Immature natural killer cell (primary cell): ENCODE results near the gene ADAMTS16. TPM values are rescaled to one million over a fixed set of nuclear protein-coding genes. Genes with fewer than 3 reads are reported as not detected.

Source experiments
- DNase-seq, 3 donors: peaks; one replicate each; pipeline ENCODE4 v3.0.0; 2022; ENCODE audit warnings: mixed read lengths in 1 of 3
- H3K27ac Mint-ChIP-seq, 6 donors: one replicate each; pipeline ENCODE4 v1.8.0; 2020; ENCODE audit warnings: mixed read lengths in 6 of 6, mild to moderate bottlenecking in 5 of 6, inconsistent platforms in 4 of 6, moderate library complexity in 3 of 6
- H3K27me3 Mint-ChIP-seq, 3 donors: one replicate each; pipeline ENCODE4 v1.8.0; 2020 to 2021; ENCODE audit warnings: low read depth in 3 of 3, mild to moderate bottlenecking in 3 of 3, mixed read lengths in 3 of 3, moderate library complexity in 3 of 3, inconsistent platforms in 1 of 3
- H3K36me3 Mint-ChIP-seq, 3 donors: one replicate each; pipeline ENCODE4 v1.8.0; 2020; ENCODE audit warnings: mixed read lengths in 3 of 3, inconsistent platforms in 2 of 3, mild to moderate bottlenecking in 2 of 3
- H3K4me1 Mint-ChIP-seq, 2 donors: one replicate each; pipeline ENCODE4 v1.8.0; 2020; ENCODE audit warnings: inconsistent platforms in 2 of 2, mild to moderate bottlenecking in 2 of 2, mixed read lengths in 2 of 2, moderate library complexity in 1 of 2
- H3K4me3 Mint-ChIP-seq, 5 donors: one replicate each; pipeline ENCODE4 v1.8.0; 2020; ENCODE audit warnings: mild to moderate bottlenecking in 5 of 5, mixed read lengths in 5 of 5, inconsistent platforms in 3 of 5, moderate library complexity in 3 of 5
- H3K9me3 Mint-ChIP-seq, 6 donors: one replicate each; pipeline ENCODE4 v1.8.0; 2020; ENCODE audit warnings: mild to moderate bottlenecking in 6 of 6, mixed read lengths in 6 of 6, inconsistent platforms in 4 of 6, moderate library complexity in 3 of 6
- polyA plus RNA-seq, 3 donors: library from polyadenylated mRNA; unstranded; fragments of 300-500 nt; fragmentation: Illumina TruSeq; gene quantifications; one replicate each; pipeline ENCODE4 v1.2.3, GENCODE V29; 2021

The ADAMTS16 gene
- polyA plus RNA-seq, 3 donors from 2014 or later: not detected

DNA sequence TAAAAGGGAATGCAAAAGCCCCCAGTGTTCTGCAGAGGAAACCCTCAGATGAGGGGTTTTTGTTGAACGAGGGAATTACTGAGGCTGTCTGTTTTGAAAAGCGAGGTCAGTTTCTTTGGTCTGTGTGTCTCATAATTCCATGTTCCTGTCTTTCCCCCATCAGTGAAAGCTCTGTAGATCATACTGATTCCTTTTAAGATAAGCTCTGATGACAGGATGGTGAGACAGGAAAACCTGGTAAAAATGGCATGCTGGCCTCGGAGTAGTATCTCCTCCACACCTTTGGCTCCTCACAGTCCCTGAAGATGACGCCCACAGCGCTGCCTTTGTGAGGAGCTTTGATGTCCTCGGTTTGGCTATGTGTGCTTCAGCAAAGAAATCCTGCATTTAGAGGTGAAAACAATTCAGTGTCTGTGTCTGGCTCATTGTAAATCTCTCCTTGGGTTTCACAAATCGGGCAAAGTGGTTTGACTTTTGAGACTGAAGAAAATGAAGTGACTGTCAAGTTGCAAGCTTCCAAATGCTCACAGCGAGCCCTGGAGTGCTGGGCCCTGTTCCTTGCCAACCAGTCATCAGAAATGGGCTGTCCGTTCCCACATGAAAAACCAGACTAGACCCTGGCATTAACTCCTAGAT lies 157.4 kb downstream of the ADAMTS16 start:
- Mint-ChIP-seq H3K4me3 (no peak overlapping the region), H3K4me1 (no peaks in the 10 kb centered on the region), H3K9me3 (peaks cover 10 to 32% (median 13%) of the 10 kb centered on the region in 6 donors), H3K27me3 (peaks cover 3 to 5% (median 5%) of the 10 kb centered on the region in 3 donors), H3K36me3 (no peaks in the 10 kb centered on the region), H3K27ac (no peak overlapping the region)
- no peak for DNase-seq

DNA sequence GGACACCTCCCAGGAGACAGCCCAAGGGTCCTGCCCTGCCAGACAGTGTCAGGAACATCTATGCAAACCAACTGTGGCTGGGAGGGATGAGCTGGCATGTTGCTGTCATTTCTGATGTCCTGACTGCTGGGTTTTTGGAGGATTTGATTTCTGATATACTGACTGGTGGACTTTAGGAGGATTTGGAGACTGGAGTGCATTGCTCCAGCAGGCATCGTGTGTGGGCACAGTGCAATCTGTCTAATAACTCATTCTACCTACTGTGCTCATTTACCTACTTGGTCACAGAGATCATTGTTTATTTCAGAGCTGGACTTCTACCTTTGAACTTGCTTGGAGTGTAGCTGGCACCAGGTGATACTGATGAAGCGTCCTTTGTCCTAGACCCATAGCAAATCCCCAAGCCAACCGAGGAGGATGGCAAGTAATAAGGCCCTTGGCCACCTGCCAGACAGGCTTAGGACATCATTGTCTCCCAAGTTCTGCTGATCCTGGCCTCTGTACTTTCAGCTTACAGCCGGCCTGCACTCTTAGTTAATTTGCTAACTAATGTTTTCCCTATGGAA lies 158.0 kb downstream of the ADAMTS16 start:
- DNase-seq: no peak
- no peak overlapping the region for H3K27ac Mint-ChIP-seq
- no peaks in the 10 kb centered on the region for H3K4me1 Mint-ChIP-seq
- H3K4me3 Mint-ChIP-seq: no peak overlapping the region
- H3K27me3 Mint-ChIP-seq: peaks cover 3 to 5% (median 5%) of the 10 kb centered on the region in 3 donors
- peaks cover 7 to 26% (median 13%) of the 10 kb centered on the region in 6 donors for H3K9me3 Mint-ChIP-seq
- H3K36me3 Mint-ChIP-seq: no peaks in the 10 kb centered on the region

DNA sequence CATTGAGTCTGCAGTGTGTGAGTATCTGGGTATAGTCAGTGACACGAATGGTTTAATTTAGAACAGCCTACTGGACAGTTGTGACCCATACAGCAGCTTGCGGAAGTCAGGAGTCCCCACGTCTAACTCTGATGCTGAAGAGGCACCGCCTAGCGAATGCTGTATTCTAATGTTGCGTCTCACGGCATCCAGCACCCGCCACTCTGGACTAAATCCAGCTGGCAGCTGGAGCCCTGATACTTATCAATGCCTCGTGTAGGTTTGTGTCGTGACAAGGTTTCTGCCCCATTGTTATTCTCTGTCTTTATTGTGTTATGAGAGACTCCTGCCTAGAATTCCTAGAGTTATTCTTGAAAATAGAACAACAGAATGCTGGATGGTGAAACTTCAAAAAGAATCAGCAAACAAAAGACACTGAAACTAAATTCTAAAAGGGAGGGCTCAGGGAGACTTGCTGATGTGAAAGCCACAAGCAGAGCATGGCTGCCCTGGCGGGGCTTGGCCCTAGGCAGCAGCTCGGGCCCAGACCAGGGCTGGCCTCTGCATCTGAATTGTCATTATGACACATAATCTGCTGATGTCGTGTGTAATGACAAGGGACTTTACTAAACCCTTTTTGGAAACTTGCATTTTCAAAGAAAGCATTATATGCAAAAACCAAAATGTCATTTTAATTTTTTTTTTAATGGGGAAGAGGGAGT lies 158.9 kb downstream of the ADAMTS16 start:
- DNase-seq: no peak
- H3K4me3 Mint-ChIP-seq: no peak overlapping the region
- peaks cover 6 to 26% (median 13%) of the 10 kb centered on the region in 6 donors for H3K9me3 Mint-ChIP-seq
- no peaks in the 10 kb centered on the region for H3K4me1 Mint-ChIP-seq
- peaks cover 3 to 5% (median 3%) of the 10 kb centered on the region in 3 donors for H3K27me3 Mint-ChIP-seq
- no peaks in the 10 kb centered on the region for H3K36me3 Mint-ChIP-seq
- no peak overlapping the region for H3K27ac Mint-ChIP-seq

DNA sequence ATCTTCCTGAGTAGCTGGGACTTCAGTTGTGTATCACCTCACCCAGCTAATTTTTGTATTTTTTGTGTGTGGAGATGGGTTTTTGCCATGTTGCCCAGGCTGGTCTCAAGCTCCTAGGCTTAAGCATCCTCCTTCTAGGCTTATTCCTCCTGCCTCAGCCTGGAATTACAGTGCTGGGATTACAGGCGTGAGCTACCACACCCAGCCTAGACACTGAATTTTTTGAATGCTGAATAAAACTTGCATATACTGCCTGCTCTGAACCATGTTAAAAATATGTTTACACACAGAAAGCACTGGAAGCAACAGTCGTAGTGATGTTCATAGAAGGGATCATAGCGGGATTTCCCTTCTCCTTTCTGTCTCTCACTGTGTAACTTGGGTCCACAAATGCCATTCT lies 161.0 kb downstream of the ADAMTS16 start:
- Mint-ChIP-seq H3K9me3 (peaks cover 7 to 27% (median 12%) of the 10 kb centered on the region in 6 donors), H3K27me3 (peaks cover 0 to 6% (median 3%) of the 10 kb centered on the region in 3 donors), H3K4me1 (no peaks in the 10 kb centered on the region), H3K27ac (no peak overlapping the region), H3K4me3 (no peak overlapping the region), H3K36me3 (no peaks in the 10 kb centered on the region)
- DNase-seq: no peak

DNA sequence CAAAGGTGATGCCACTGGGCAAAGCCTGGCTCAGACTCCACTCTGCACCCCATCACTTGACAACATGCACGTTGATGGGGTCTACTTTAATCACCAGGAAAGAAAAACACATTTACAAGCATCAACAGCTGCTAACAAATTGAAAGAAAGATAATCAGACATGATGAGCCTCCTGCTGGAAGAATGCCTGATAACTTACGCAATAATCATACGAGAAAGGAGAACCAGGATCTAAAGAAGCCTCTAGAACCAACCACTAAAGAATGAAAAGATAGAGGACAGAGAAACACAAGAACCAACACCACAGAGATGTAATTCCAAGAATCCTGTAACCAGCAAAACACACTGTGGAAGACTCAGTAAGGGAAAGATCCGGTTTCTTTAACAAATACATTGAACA lies 162.1 kb downstream of the ADAMTS16 start:
- DNase-seq: no peak
- Mint-ChIP-seq H3K4me1 (no peaks in the 10 kb centered on the region), H3K27ac (no peak overlapping the region), H3K36me3 (no peaks in the 10 kb centered on the region), H3K4me3 (no peak overlapping the region), H3K9me3 (peaks cover 8 to 25% (median 12%) of the 10 kb centered on the region in 6 donors), H3K27me3 (peaks cover 0 to 2% (median 2%) of the 10 kb centered on the region in 3 donors)

DNA sequence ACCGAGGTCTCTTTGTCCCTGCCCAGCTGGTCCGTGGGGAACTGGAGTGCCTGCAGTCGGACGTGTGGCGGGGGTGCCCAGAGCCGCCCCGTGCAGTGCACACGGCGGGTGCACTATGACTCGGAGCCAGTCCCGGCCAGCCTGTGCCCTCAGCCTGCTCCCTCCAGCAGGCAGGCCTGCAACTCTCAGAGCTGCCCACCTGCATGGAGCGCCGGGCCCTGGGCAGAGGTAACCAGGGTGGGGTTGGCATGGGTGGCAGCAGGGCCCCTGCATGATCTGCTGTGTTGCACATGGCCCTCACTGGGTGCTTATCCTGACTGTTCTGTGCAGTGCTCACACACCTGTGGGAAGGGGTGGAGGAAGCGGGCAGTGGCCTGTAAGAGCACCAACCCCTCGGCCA lies 163.1 kb downstream of the ADAMTS16 start:
- Mint-ChIP-seq H3K27me3 (peaks cover 0 to 2% (median 2%) of the 10 kb centered on the region in 3 donors), H3K9me3 (peaks cover 8 to 25% (median 12%) of the 10 kb centered on the region in 6 donors), H3K4me1 (no peaks in the 10 kb centered on the region), H3K4me3 (no peak overlapping the region), H3K36me3 (no peaks in the 10 kb centered on the region), H3K27ac (no peak overlapping the region)
- no peak for DNase-seq

DNA sequence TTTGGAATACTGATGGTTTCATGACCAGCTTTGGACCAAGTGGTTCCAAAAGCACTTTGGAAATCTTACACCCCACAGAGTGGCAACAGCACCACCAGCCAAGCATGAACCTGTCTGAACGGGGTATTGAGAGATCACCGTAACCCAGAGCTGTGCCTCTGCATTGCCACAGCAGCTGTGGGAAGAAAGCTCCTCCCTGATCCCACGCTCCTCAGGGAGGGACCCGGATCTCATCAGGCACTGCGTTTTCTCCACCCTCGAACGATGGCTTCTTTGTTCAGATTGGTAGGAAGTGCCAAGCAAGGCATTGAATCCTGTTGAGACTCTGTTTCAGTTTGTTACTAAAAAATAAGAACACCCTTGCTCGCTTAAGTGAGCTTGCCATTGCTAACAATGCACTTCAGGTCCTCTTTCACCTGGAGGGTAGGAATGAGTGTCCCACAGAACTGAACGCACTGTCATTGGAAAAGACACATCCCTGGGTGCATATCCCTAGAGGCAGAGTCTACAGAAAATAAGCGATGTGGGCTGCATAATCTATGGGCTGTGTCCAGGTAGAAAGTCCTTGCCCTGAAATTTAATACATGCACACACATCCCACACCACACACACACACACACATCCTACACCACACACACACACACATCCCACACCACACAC lies 164.4 kb downstream of the ADAMTS16 start:
- Mint-ChIP-seq H3K27me3 (peaks cover 0 to 2% (median 2%) of the 10 kb centered on the region in 3 donors), H3K27ac (no peak overlapping the region), H3K4me3 (no peak overlapping the region), H3K36me3 (no peaks in the 10 kb centered on the region), H3K4me1 (no peaks in the 10 kb centered on the region), H3K9me3 (peaks cover 6 to 19% (median 12%) of the 10 kb centered on the region in 6 donors)
- DNase-seq: no peak

DNA sequence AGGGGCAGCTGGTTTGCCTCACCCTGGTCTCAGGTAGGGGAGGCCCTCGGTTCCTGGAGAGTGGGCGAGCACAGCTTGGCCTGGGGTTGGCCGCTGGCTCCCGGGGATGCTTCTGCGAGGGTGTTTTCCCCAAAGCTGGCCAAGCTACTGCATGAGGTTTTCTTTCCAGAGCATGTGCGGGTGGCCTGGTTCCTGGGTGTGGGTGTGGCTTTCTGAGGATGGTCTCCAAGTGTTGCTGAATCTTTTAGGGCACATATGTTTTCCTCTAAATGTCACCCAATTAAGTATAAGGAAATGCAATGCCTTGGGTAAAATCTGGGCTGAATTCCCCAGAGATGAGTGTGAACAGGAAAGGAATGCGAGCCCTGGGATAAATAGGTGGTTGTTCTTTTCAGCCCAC lies 166.6 kb downstream of the ADAMTS16 start:
- H3K27ac Mint-ChIP-seq: no peak overlapping the region
- peaks cover 0 to 4% (median 2%) of the 10 kb centered on the region in 3 donors for H3K27me3 Mint-ChIP-seq
- H3K4me3 Mint-ChIP-seq: no peak overlapping the region
- no peaks in the 10 kb centered on the region for H3K4me1 Mint-ChIP-seq
- H3K9me3 Mint-ChIP-seq: peaks cover 3 to 11% (median 8%) of the 10 kb centered on the region in 6 donors
- no peak for DNase-seq
- H3K36me3 Mint-ChIP-seq: no peaks in the 10 kb centered on the region

DNA sequence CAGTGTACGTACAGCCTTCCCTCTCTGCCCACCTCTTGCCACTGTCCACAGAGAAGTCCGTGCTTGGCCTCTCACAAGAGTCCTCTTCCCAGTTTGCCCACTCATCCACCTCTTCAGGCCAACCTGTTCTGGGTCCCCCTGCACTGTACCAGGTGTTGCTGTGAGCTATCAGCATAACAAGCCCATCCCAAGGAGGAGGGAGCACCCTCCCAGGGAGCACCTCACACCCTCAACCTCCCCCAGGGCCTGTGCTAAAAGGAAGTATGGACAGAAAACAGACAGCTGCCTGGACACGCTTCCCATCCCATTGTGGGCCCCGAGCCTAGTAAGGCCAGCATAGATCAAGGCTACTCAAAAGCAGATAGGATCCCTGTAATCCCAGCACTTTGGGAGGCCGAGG lies 168.2 kb downstream of the ADAMTS16 start:
- Mint-ChIP-seq H3K36me3 (no peaks in the 10 kb centered on the region), H3K27me3 (peaks cover 0 to 4% (median 2%) of the 10 kb centered on the region in 3 donors), H3K4me3 (no peak overlapping the region), H3K27ac (no peak overlapping the region), H3K9me3 (peaks cover 3 to 11% (median 5%) of the 10 kb centered on the region in 6 donors), H3K4me1 (no peaks in the 10 kb centered on the region)
- no peak for DNase-seq

DNA sequence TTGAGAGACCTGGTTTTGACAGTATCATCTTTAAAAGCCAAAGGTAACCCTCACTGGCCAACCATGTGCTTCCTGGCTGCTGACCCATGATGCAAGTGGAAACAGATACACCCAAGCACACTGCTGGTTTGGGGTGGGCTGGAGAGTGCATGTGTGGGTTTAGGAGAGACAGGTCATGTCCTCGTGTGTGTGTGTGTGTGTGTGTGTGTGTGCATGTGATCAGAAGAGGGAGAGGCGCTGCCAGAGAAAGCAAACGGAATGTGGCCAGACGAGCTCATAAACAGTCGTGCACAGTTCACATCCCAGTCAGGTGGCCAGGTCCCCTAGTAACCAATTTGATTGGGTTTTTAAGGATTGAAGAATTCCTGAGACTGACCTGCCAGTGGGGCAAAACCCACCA lies 169.5 kb downstream of the ADAMTS16 start:
- no peak overlapping the region for H3K4me3 Mint-ChIP-seq
- no peak for DNase-seq
- H3K4me1 Mint-ChIP-seq: no peaks in the 10 kb centered on the region
- no peak overlapping the region for H3K27ac Mint-ChIP-seq
- no peaks in the 10 kb centered on the region for H3K36me3 Mint-ChIP-seq
- peaks cover 0 to 4% (median 2%) of the 10 kb centered on the region in 3 donors for H3K27me3 Mint-ChIP-seq
- H3K9me3 Mint-ChIP-seq: peaks cover 0 to 13% (median 4%) of the 10 kb centered on the region in 6 donors

DNA sequence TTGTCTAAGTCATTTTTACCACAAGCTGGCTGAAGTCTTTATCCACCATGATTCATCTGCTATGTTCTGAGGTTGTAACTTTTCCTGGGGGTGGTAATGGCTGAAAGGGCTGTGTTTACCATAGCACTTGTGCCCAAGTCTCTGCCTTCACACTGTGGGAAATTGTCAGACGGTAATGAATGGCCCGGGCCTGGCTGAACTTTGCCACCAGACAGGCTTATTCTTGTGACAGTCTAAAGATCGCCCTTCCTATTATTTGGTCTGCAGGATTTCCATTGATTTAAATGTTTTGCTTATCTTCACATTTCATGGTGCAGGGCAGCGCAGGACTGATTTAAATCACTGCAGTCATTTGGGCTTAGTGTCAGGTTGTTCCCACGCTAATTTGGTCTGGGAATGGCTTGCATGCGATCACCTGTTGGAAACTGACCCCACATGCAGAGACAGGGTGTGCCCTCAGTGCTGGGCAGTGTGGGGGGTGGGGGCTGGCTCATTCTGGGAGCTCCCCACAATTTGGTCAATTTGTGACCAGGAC lies 173.0 kb downstream of the ADAMTS16 start:
- Mint-ChIP-seq H3K4me3 (no peak overlapping the region), H3K4me1 (no peaks in the 10 kb centered on the region), H3K9me3 (peaks cover 4 to 16% (median 10%) of the 10 kb centered on the region in 6 donors), H3K27ac (no peak overlapping the region), H3K27me3 (peaks cover 0 to 8% (median 0%) of the 10 kb centered on the region in 3 donors), H3K36me3 (no peaks in the 10 kb centered on the region)
- no peak for DNase-seq

DNA sequence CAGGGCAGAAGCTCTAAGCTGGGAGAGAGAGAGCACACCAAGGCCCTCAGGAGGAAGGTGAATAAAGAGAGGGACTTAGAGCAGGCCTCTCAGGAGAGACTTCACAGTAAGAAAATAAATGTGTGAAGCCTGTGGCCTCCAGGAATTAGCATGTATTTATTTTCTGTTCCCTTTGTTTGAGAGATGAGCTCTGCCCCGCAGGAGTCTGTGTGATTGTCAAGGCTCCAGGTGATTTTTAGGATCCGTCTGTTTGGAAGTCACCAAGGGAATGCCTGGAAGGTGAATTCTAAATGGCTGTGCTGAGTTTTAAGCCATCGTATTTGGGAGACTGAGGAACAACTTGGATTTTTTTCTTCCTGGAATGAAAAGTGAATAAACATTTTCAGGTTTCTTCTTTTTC lies 174.0 kb downstream of the ADAMTS16 start:
- Mint-ChIP-seq H3K4me1 (no peaks in the 10 kb centered on the region), H3K27ac (no peak overlapping the region)

DNA sequence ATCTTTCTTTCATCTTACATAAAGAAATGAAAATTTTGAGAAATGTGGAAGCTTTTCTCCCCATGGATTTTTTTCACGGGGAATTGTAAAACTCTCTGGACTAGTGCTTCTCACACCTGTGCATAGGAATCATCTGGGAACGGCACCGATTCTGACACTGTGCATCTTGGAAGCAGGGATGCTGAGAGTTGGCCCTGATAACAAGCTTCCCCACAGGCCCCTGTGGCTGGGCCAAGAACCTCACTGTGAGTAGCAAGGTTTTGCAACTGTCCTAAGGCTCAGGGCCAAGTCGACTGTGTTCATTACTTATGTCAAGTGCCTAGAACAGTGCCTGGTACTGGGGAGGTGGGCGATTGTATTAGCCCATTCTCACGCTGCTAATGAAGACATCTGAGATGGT lies 174.5 kb downstream of the ADAMTS16 start:
- H3K27ac Mint-ChIP-seq: no peak overlapping the region
- peaks cover 4 to 20% (median 11%) of the 10 kb centered on the region in 6 donors for H3K9me3 Mint-ChIP-seq
- H3K36me3 Mint-ChIP-seq: no peaks in the 10 kb centered on the region
- H3K27me3 Mint-ChIP-seq: peaks cover 0 to 8% (median 0%) of the 10 kb centered on the region in 3 donors
- H3K4me1 Mint-ChIP-seq: no peaks in the 10 kb centered on the region
- DNase-seq: no peak
- no peak overlapping the region for H3K4me3 Mint-ChIP-seq

More for the DNA sequence above, 174.0 kb downstream of the ADAMTS16 start:
- H3K36me3 Mint-ChIP-seq: no peaks in the 10 kb centered on the region
- DNase-seq: no peak
- H3K4me3 Mint-ChIP-seq: no peak overlapping the region
- H3K27me3 Mint-ChIP-seq: peaks cover 0 to 8% (median 0%) of the 10 kb centered on the region in 3 donors
- H3K9me3 Mint-ChIP-seq: peaks cover 4 to 20% (median 11%) of the 10 kb centered on the region in 6 donors
